GM18909 (cell line): ENCODE results near the gene MAP3K20.
A peak's percentile ranks its signal among the peaks of the same experiment; 100 is the strongest.
"Not testable (repeated sequence)": the region's sequence is repeated elsewhere in the genome, so short reads cannot be mapped to it uniquely, and the experiment has no call there.

Experiments used
- ATAC-seq: cut with Tn5 transposase; IDR thresholded peaks from one replicate; pipeline ENCODE4 v1.9.1; 2021; ENCODE audit warnings: mild to moderate bottlenecking; ENCODE audit not compliant: unreplicated experiment, poor library complexity

Gene MAP3K20

DNA sequence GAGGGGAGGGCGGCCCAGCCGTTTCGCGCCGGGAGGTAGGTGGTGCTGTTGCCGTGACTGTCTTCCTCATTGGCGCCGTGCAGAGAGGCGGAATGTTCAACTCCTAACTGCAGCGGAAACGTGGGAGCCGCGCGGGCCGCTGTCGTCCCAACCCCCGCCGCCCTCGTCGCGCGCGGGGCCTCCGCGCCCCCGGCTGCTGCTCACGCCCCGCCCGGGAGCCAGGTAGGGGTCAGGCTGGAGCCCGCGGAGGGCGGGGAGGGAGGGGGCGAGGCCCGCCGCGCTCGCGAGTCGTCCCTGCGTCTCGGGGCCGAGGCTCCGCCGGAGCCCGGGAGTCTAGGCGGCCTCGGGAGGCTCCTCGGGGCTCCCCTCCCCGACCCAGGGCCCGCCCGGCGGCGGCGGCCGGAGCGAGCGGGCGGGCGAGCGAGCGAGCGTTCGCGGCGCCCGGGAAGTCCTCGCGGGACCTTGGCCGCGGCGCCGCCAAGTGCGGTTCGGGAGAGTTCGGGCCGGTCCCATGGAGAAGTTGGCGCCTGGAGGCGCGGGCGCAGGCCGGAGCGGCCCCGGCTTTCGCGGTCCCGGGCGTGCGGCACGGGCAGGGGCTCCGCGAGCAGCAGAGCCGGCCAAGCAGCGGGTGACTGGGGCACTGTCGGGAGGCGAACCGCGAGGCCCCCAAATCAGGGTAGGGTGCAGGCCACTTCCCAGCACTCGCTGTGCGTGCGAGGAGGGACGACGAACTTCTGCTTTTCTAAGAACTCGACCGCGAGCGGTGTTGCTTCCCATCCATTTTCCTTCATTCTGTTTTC, at the start of gene MAP3K20:
TSS of gene MAP3K20 (plus strand) at position 66 of the 800 bp plus-strand sequence. CDS start 15,186 bp downstream, outside the sequence.
- ATAC-seq: peak; percentile 65

DNA sequence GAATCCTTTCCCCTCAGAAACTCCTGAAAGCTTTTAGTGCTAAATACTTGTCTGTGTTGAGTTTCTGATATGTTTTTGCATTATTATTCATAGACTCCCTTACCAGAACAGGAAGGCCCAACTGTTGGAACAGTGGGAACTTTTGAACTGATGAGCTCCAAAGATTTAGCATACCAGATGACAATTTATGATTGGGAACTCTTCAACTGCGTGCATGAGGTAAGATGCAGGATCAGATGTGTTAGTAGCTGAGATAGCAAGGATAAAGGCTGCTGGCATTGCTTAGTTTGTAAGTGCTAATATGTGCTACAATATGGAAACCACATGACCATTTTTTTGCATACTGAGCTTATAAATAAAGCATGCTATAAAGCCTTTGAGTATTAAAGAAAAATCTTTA, 49.2 kb upstream of the MAP3K20 start:
- no peak for ATAC-seq

GRCh38 chr2:173027181-173028128, 48.2 kb upstream of the MAP3K20 start:
- ATAC-seq: peak; percentile 57

- ATAC-seq: no peak
Measured at GRCh38 chr2:173028141-173028540, 47.5 kb upstream of the MAP3K20 start.

- ATAC-seq: no peak
Measured at GRCh38 chr2:173028671-173029070, 47.0 kb upstream of the MAP3K20 start.

- no peak for ATAC-seq
Measured at GRCh38 chr2:173030561-173031490, 44.8 kb upstream of the MAP3K20 start.

- ATAC-seq: no peak
Measured at GRCh38 chr2:173032032-173032431, 43.6 kb upstream of the MAP3K20 start.

DNA sequence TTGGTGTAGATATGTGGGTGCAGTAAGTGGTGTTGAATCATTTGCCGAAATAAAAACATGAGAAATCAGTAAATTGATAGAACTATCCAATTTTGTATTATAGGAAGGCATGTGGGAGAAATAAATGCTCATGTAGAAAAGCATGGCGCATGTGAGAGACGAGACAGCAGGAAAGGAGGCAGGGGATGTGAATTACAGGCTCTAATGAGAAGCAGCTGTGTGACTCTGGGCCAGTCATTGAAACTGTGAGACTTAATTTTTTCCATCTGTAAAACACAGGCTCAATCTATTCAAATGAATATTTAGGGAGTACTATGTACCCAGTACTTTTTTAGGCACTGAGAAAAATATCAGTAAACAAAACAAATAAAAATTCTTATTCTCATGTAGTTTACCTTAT, 42.6 kb upstream of the MAP3K20 start:
- no peak for ATAC-seq

DNA sequence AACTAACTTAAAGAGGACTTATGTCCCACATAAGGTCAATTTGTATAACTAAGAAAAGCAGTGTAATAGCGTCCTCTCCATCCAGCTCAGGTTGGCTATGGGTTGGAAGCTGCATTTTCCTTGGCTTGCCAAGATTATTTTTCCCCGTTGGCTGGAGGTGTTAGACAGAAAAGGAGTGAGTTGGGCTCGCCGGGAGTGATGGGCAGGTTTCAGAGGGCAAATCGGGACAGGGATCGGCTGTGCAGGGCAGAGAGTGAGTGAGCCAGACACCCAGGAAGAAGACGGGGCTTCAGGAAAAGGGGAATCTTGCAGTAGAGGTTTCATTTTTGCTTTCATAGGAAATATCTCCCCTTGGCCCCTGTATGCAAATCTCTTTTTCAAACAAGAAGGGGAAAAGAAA, 41.5 kb upstream of the MAP3K20 start:
- no peak for ATAC-seq

- no peak for ATAC-seq
Measured at GRCh38 chr2:173037245-173038120, 38.2 kb upstream of the MAP3K20 start.

- ATAC-seq: not testable (repeated sequence)
Measured at GRCh38 chr2:173038257-173038656, 37.4 kb upstream of the MAP3K20 start.

DNA sequence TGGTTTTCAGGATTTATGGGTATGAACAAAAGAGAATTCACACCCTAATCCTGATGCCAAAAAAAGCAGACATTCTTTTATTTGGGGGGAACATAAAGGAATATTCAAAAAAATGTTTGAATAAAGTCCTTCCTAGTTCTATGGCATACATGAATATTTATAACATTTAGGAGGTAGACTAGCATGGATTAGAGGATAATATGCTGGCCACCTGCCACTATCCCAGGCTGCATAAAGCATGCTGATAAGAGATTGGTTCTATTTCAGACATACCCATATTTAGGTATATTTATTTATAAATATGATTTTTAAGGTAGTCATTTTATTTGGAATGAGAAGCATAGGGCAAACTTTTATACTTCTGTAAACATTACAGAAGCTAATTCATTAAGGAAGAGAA, 34.9 kb upstream of the MAP3K20 start:
- ATAC-seq: no peak

DNA sequence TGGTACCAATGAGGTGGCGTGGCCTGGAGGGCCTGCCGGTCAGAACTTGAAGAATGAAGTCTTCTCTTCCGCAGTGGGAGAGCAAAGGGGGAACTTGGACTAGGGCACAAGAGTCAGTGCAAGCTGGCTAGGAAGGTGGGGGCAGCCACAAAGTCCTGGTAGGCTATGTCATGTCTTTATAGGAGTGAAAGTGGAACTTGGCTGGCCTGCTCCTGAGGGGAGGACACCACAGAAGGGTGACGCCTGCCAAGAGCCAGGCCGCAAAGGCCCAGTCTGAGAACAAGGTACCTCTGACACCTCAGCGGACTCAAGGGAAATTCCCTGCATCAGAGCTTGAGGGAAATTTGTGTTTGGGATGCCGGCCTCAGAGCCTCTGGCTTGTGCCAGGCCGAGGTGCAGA, 32.2 kb upstream of the MAP3K20 start:
- no peak for ATAC-seq

- ATAC-seq: no peak
Measured at GRCh38 chr2:173043897-173044519, 31.6 kb upstream of the MAP3K20 start.

- no peak for ATAC-seq
Measured at GRCh38 chr2:173044686-173045085, 31.0 kb upstream of the MAP3K20 start.

GRCh38 chr2:173045181-173045580, 30.5 kb upstream of the MAP3K20 start:
- no peak for ATAC-seq

- peak; percentile 16 for ATAC-seq
Measured at GRCh38 chr2:173048522-173048896, 27.1 kb upstream of the MAP3K20 start.

- peak; percentile 88 for ATAC-seq
Measured at GRCh38 chr2:173048897-173049661, 26.6 kb upstream of the MAP3K20 start.
